Endothelial cell of umbilical vein (primary cell): Measurements from ENCODE around the gene ATG5. TPM values are rescaled to one million over a fixed set of nuclear protein-coding genes. Genes with fewer than 3 reads are reported as not detected.

Experiments used
- BruUV-seq: library from RNA; stranded (reverse); fragments of 400-500 nt; replicated peaks from 2 replicates; lab custom pipeline; 2021; lab: Mats Ljungman, UMichigan
- CTCF ChIA-PET: fragments of 300-600, 350-600 bp; sonication (Branson Sonifier 250); formaldehyde crosslinking; loops from one replicate; lab custom pipeline; 2021; ENCODE audit warnings: antibody characterized with exemption, inconsistent platforms; lab: Charles Lee
- POLR2A ChIA-PET: fragments of 300-600, 350-600 bp; sonication (Branson Sonifier 250); formaldehyde crosslinking; loops from one replicate; lab custom pipeline; 2021; ENCODE audit warnings: antibody characterized with exemption, inconsistent platforms; lab: Charles Lee
- DNase-seq: peaks from one replicate; pipeline ENCODE4 v3.0.0-alpha.2; 2011; ENCODE audit warnings: low read depth, low spot score
- FAIRE-seq: peaks from 2 replicates; lab custom pipeline; 2011; peaks lifted over from hg19 to GRCh38; lab: Jason Lieb, UNC
- H2AFZ ChIP-seq: 2 replicates; pipeline ENCODE4 v1.6.0; 2012; ENCODE audit warnings: low read depth, low read length, control low read depth, inconsistent platforms
- H3K27ac ChIP-seq: 2 replicates; pipeline ENCODE4 v1.5.1; 2011; ENCODE audit warnings: low read depth, mild to moderate bottlenecking, control low read depth, low read length, moderate library complexity; ENCODE audit not compliant: insufficient read depth
- H3K27me3 ChIP-seq, 2 experiments: 2 replicates each; pipeline versions ENCODE4 v1.6.0 to v1.6.1; 2011; ENCODE audit warnings: low read length in 2 of 2, mixed read lengths in 1 of 2; ENCODE audit not compliant: control insufficient read depth in 2 of 2, insufficient read depth in 2 of 2
- H3K36me3 ChIP-seq, 2 experiments: 2 replicates in 1 of 2; 3 replicates in 1 of 2; pipeline ENCODE4 v1.5.1; 2011; ENCODE audit warnings: low read length in 2 of 2, mild to moderate bottlenecking in 1 of 2, moderate library complexity in 1 of 2; ENCODE audit not compliant: control insufficient read depth in 2 of 2, insufficient read depth in 2 of 2; ENCODE audit errors: extremely low read depth in 1 of 2
- H3K4me1 ChIP-seq: 3 replicates; pipeline ENCODE4 v1.5.1; 2011; ENCODE audit warnings: mild to moderate bottlenecking, low read length; ENCODE audit not compliant: control insufficient read depth, insufficient read depth; ENCODE audit errors: extremely low read depth
- H3K4me2 ChIP-seq: 2 replicates; pipeline ENCODE4 v1.6.1; 2011; ENCODE audit warnings: low read length, control low read depth, mixed read lengths; ENCODE audit not compliant: insufficient read depth
- H3K4me3 ChIP-seq, 3 experiments: fragments of 200-600 bp in 1 of 3; sonication (generic), shearing (Covaris generic) in 1 of 3; replicated peaks in 1 of 3; 2 replicates each; pipeline ENCODE4 v1.5.1; 2011 to 2016; ENCODE audit warnings: control low read depth in 3 of 3, low read length in 3 of 3, mild to moderate bottlenecking in 2 of 3, inconsistent platforms in 1 of 3, low read depth in 1 of 3, moderate library complexity in 1 of 3; ENCODE audit not compliant: insufficient read depth in 1 of 3
- H3K79me2 ChIP-seq: 2 replicates; pipeline ENCODE4 v1.6.0; 2012; ENCODE audit warnings: low read length, inconsistent platforms; ENCODE audit not compliant: control insufficient read depth, insufficient read depth
- H3K9ac ChIP-seq: replicated peaks from 2 replicates; pipeline ENCODE3; 2011; ENCODE audit warnings: low read length, control low read depth; ENCODE audit not compliant: insufficient read depth; ENCODE audit errors: extremely low read depth
- H3K9me1 ChIP-seq: replicated peaks from 3 replicates; pipeline ENCODE4 v1.6.0; 2011; ENCODE audit warnings: mild to moderate bottlenecking, low read length; ENCODE audit not compliant: control insufficient read depth, insufficient read depth; ENCODE audit errors: extremely low read depth
- H3K9me3 ChIP-seq: replicated peaks from 2 replicates; pipeline ENCODE4 v1.5.1; 2012; ENCODE audit warnings: low read length, inconsistent platforms; ENCODE audit not compliant: control insufficient read depth, insufficient read depth
- H4K20me1 ChIP-seq: replicated peaks from 2 replicates; pipeline ENCODE3; 2011; ENCODE audit warnings: mild to moderate bottlenecking, low read length; ENCODE audit not compliant: control insufficient read depth, insufficient read depth; ENCODE audit errors: extremely low read depth
- CTCF ChIP-seq, 2 donors: IDR thresholded peaks; 1 replicate in 1 of 2; 2 replicates in 1 of 2; pipeline ENCODE4 v1.5.1; 2011; ENCODE audit warnings: low read length in 2 of 2, mild to moderate bottlenecking in 2 of 2, moderate library complexity in 2 of 2, control low read depth in 1 of 2, inconsistent platforms in 1 of 2, low read depth in 1 of 2; ENCODE audit not compliant: insufficient read depth in 1 of 2; ENCODE audit errors: extremely low read depth in 1 of 2
- EZH2 ChIP-seq: IDR thresholded peaks from 2 replicates; pipeline ENCODE4 v1.6.1; 2012; ENCODE audit warnings: borderline replicate concordance, low read depth, mild to moderate bottlenecking, moderate library complexity, low read length, inconsistent platforms; ENCODE audit not compliant: severe bottlenecking
- FOS ChIP-seq: IDR thresholded peaks from 2 replicates; pipeline ENCODE4 v1.6.1; 2011; ENCODE audit warnings: mild to moderate bottlenecking, low read length, moderate library complexity, borderline replicate concordance; ENCODE audit not compliant: insufficient read depth
- GATA2 ChIP-seq: IDR thresholded peaks from 2 replicates; pipeline ENCODE4 v1.7.0; 2011; ENCODE audit warnings: low read depth, mild to moderate bottlenecking, moderate library complexity, mixed read lengths, low read length; ENCODE audit not compliant: insufficient read length, insufficient read depth
- JUN ChIP-seq: IDR thresholded peaks from 2 replicates; pipeline ENCODE4 v1.6.1; 2011; ENCODE audit warnings: borderline replicate concordance, low read depth; ENCODE audit not compliant: insufficient read length, insufficient read depth
- MAX ChIP-seq: IDR thresholded peaks from 2 replicates; pipeline ENCODE4 v1.6.1; 2011; ENCODE audit not compliant: insufficient read depth, insufficient read length
- MYC ChIP-seq: IDR thresholded peaks from one replicate; pipeline ENCODE4 v1.6.1; 2011; ENCODE audit warnings: mild to moderate bottlenecking, low read depth, low read length
- POLR2A ChIP-seq: IDR thresholded peaks from 2 replicates; pipeline ENCODE4 v1.6.1; 2012; ENCODE audit warnings: low read depth, mild to moderate bottlenecking, control low read depth, low read length
- POLR2AphosphoS5 ChIP-seq: IDR thresholded peaks from 2 replicates; pipeline ENCODE4 v1.6.1; 2012; ENCODE audit warnings: low read depth, mild to moderate bottlenecking, control low read depth, low read length, moderate library complexity; ENCODE audit not compliant: insufficient read depth
- dilution Hi-C: fragments of 300-500 bp; cut with MboI; formaldehyde crosslinking; loops from one replicate; pipeline ENCODE4 v1.15.0; 2019; ENCODE audit warnings: low sequenced_read_pairs; ENCODE audit not compliant: extremely low pct_ligation_motif_present
- intact Hi-C: fragments of 100-400 bp; cut with micrococcal nuclease; formaldehyde crosslinking; loops from one replicate; pipeline ENCODE4 v1.10.0; 2022
- polyA plus RNA-seq, 4 experiments: library from polyadenylated mRNA; depleted of rRNA in 3 of 4; stranded (reverse) in 3 of 4; unstranded in 1 of 4; fragments of >200 nt; gene quantifications; 2 replicates each; pipeline versions ENCODE4 v1.2.1 to v1.2.3, GENCODE V29; 2011 to 2012; ENCODE audit warnings: missing spikeins in 1 of 4
- total RNA-seq: library from RNA; stranded (reverse); gene quantifications from 2 replicates; pipeline ENCODE4 v1.2.3, GENCODE V29; 2021

The ATG5 gene
- total and polyA plus RNA-seq, 2 donors (not counting 3 experiments of a cell fraction or from before 2014, with no cell fraction given) = 14.1 to 32.8 TPM

GRCh38 chr6:106255306-106255705 is 70.3 kb downstream of the ATG5 start:
- H3K9ac ChIP-seq = no peak overlapping the region
- dilution Hi-C loops (no loop called here), intact Hi-C loops (no loop called here)
- no peaks in the 10 kb centered on the region for H3K36me3 ChIP-seq
- BruUV-seq = no TSS peak
- H3K9me1 ChIP-seq = no peaks in the 10 kb centered on the region
- FAIRE-seq (no peak), DNase-seq (no peak)
- H3K27ac ChIP-seq = no peak overlapping the region
- ChIA-PET CTCF (no interaction called here), POLR2A (no interaction called here)
- H3K4me2 ChIP-seq = no peak overlapping the region
- H3K79me2 ChIP-seq = peaks cover 18% of the 10 kb centered on the region
- no peaks in the 10 kb centered on the region for H3K27me3 ChIP-seq
- H3K4me3 ChIP-seq = no peak overlapping the region
- no peaks in the 10 kb centered on the region for H4K20me1 ChIP-seq
- H2AFZ ChIP-seq = no peak overlapping the region
- TF ChIP-seq JUN (no peak), CTCF (IDR thresholded peaks at IDR 0.05; ENCODE audit: extremely low read depth in 1 of 2, insufficient read depth in 1 of 2, low read depth in 1 of 2, low read length in 2 of 2) (no peak), EZH2 (no peak), MAX (no peak), FOS (no peak), MYC (no peak), GATA2 (no peak), POLR2A (no peak), POLR2AphosphoS5 (no peak)
- H3K9me3 ChIP-seq = no peaks in the 10 kb centered on the region
- H3K4me1 ChIP-seq = peaks cover 4% of the 10 kb centered on the region
